H1 (cell line): ENCODE measurements around the gene CPD. TPM values are rescaled to one million over a fixed set of nuclear protein-coding genes. Genes with fewer than 3 reads are reported as not detected.

ENCODE experiments used
- ATF3 ChIP-seq: IDR thresholded peaks from 2 replicates; pipeline ENCODE4 v1.6.1; 2011; ENCODE audit warnings: low read depth, mild to moderate bottlenecking, low read length; ENCODE audit not compliant: insufficient read depth
- FOSL1 ChIP-seq: IDR thresholded peaks from 2 replicates; pipeline ENCODE4 v1.6.1; 2011; ENCODE audit warnings: mild to moderate bottlenecking, low read depth, low read length, moderate library complexity; ENCODE audit not compliant: insufficient read depth
- GTF2F1 ChIP-seq: IDR thresholded peaks from 2 replicates; pipeline ENCODE4 v1.6.1; 2012; ENCODE audit warnings: low read depth, low read length, improper control_type of control experiment, borderline replicate concordance
- POU5F1 ChIP-seq: IDR thresholded peaks from 2 replicates; pipeline ENCODE4 v1.6.1; 2011; ENCODE audit warnings: low read depth, mild to moderate bottlenecking, low read length, moderate library complexity
- RAD21 ChIP-seq, 2 experiments: IDR thresholded peaks in 1 of 2; conservative IDR thresholded peaks in 1 of 2; 2 replicates each; pipeline ENCODE4 v1.6.1; 2011; ENCODE audit warnings: low read depth in 2 of 2, low read length in 2 of 2, improper control_type of control experiment in 1 of 2, inconsistent platforms in 1 of 2, mild to moderate bottlenecking in 1 of 2, moderate library complexity in 1 of 2
- polyA plus RNA-seq, 7 experiments: library from polyadenylated mRNA; depleted of rRNA in 3 of 7; stranded (reverse) in 5 of 7; unstranded in 2 of 7; fragments of >200 nt in 5 of 7; fragments of 200-250 nt in 2 of 7; gene quantifications; 1 replicate in 5 of 7; 2 replicates in 1 of 7; 4 replicates in 1 of 7; pipeline versions ENCODE4 v1.2.1 to v1.2.3, GENCODE V29; 2011 to 2013; ENCODE audit warnings: missing spikeins in 2 of 7, mixed read lengths in 2 of 7
- total RNA-seq: library from RNA; stranded (reverse); fragmentation: NEBNext Ultra II Directional; extraction: Animal tissue kit (Norgen Biotek cat#: 25700); gene quantifications from 2 replicates; pipeline ENCODE4 v1.2.1, GENCODE V29; 2021

Gene CPD
- total and polyA plus RNA-seq, 2 of the 8 experiments (the other 6 are each of a cell fraction or from before 2014, with no cell fraction given): 8.6 to 46.2 TPM

DNA sequence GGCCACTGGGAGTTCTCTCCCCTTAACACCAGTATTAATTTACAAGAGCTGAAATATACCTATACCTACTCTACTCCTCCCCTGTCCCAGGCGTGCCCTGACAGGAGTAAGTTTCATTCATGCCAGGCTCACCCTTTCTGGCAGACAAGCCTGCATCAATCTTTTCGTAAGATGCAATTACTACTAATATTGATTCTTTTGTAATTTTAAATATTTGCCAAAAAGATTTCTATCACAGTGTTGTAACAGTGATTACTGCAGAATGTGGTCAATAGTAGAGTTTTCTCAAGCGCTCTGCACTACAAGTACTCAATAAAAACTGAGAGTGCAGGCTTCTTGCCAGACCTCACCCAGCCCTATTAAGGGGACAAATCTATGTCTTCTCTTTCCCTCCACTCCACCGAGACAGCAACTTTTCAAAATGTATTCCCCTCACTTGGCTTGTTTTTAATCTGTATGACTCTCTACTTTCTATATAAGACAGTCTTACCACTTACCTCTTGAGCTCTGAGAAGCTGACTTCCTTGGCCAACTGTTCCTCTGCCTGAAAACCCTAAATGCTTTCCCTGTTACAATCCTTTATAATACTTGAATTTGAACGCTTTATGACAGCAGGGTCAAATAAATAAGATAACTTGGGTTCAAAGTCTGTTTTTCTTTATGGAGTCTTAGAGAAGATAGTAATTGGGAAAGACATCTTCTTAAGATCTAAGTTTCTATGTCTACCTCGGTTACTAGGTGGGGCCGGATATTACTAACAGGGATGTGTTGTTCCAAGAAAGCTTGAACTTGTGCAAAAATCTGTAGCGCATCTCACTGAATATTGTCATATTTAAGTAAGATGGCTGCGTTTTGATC, 45.0 kb upstream of the CPD start, which contains the start of gene TMIGD1 (continued):
- TF ChIP-seq ATF3: no peak
- no peak for TF ChIP-seq RAD21 (IDR thresholded peaks at IDR 0.05 in 1 of 2, conservative IDR thresholded peaks at IDR 0.05 in 1 of 2; ENCODE audit: low read depth in 2 of 2, low read length in 2 of 2)
- TF ChIP-seq POU5F1: no peak
- no peak for TF ChIP-seq GTF2F1
- TF ChIP-seq FOSL1: no peak
